Prostate gland (tissue), 2 donors: ENCODE results near the gene ALB. TPM values are rescaled to one million over a fixed set of nuclear protein-coding genes. Genes with fewer than 3 reads are reported as not detected.

Source experiments
- DNase-seq: peaks from one replicate; pipeline ENCODE4 v3.0.0-alpha.2; 2019; ENCODE audit warnings: low spot score
- H3K27ac ChIP-seq, 2 donors: fragments of 200-600 bp; sonication (generic); 2 replicates each; pipeline ENCODE4 v1.5.1; 2017 to 2019
- H3K27me3 ChIP-seq: fragments of 200-600 bp; sonication (generic); replicated peaks from 2 replicates; pipeline ENCODE4 v1.5.1; 2019; ENCODE audit not compliant: insufficient read depth
- H3K36me3 ChIP-seq, 2 donors: fragments of 200-600 bp; sonication (generic); 1 replicate in 1 of 2; 2 replicates in 1 of 2; pipeline versions ENCODE4 v1.5.1 to v1.8.1; 2017 to 2019
- H3K4me1 ChIP-seq: fragments of 200-600 bp; sonication (generic); replicated peaks from 2 replicates; pipeline ENCODE4 v1.5.1; 2019
- H3K4me3 ChIP-seq, 2 donors: fragments of 200-600 bp; sonication (generic); 2 replicates each; pipeline ENCODE4 v1.5.1; 2017 to 2019
- H3K9me3 ChIP-seq: fragments of 200-600 bp; sonication (generic); 2 replicates; pipeline ENCODE4 v1.5.1; 2017
- POLR2A ChIP-seq: fragments of 450-650 bp; IDR thresholded peaks from one replicate; pipeline ENCODE4 v1.6.1; 2016; ENCODE audit warnings: antibody characterized with exemption, mild to moderate bottlenecking
- POLR2AphosphoS5 ChIP-seq: sonication (generic); formaldehyde crosslinking; IDR thresholded peaks from one replicate; pipeline ENCODE4 v1.6.1; 2017; ENCODE audit warnings: antibody characterized with exemption
- WGBS: methylation state at CpG from one replicate; pipeline ENCODE4 v1.1.5; 2018; 5-methylcytosine and 5-hydroxymethylcytosine counted together
- intact Hi-C: fragments of 100-400 bp; cut with DNase I; formaldehyde crosslinking; loops from one replicate; pipeline ENCODE4 v1.14.2; 2022
- total RNA-seq, 2 donors: library from RNA; depleted of rRNA; stranded (reverse); fragments of >200 nt; gene quantifications; one replicate each; pipeline ENCODE4 v1.1.0, GENCODE V29; 2016
- TF ChIP-seq, protein P1 (sequence below), 4 experiments: fragments of 200-600 bp in 2 of 4; fragments of 450-650 bp in 2 of 4; sonication (generic) in 2 of 4; IDR thresholded peaks; 1 replicate in 3 of 4; 2 replicates in 1 of 4; pipeline ENCODE4 v1.5.1; 2016 to 2019; ENCODE audit warnings: antibody characterized with exemption in 4 of 4, mild to moderate bottlenecking in 2 of 4, moderate library complexity in 2 of 4

Gene ALB
- total RNA-seq, 2 donors from 2014 or later: 0.41 to 9.0 TPM

DNA sequence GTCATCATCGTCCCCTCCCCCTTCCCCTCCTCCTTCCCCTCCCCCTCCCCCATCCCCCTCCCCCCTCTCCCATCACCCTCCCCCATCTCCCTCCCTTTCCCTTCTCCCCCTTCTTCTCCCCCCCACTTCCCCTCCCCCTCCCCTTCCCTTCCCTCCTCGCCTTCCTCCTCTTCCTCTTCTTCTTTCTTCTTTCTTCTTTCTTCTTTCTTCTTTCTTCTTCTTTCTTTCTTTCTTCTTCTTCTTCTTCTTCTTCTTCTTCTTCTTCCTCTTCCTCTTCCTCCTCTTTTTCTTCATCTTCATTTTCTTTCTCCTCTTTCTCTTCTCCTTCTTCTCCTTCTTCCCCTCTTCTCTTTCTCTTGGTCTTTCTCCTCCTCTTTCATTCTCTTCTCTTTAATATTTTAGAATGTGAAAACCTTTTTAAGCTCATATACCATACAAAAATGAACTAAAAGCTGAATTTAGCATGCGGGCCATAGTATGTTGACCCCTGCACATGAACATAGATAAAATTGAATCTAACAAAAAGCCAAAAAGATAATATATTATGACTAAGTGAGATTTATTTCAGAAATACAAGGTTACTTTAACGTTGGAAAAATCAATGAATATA lies 56.9 kb downstream of the ALB start:
- no peak for DNase-seq
- H3K4me1 ChIP-seq: no peaks in the 10 kb centered on the region
- H3K36me3 ChIP-seq: no peaks in the 10 kb centered on the region
- no peaks in the 10 kb centered on the region for H3K9me3 ChIP-seq
- TF ChIP-seq, protein P1, sequence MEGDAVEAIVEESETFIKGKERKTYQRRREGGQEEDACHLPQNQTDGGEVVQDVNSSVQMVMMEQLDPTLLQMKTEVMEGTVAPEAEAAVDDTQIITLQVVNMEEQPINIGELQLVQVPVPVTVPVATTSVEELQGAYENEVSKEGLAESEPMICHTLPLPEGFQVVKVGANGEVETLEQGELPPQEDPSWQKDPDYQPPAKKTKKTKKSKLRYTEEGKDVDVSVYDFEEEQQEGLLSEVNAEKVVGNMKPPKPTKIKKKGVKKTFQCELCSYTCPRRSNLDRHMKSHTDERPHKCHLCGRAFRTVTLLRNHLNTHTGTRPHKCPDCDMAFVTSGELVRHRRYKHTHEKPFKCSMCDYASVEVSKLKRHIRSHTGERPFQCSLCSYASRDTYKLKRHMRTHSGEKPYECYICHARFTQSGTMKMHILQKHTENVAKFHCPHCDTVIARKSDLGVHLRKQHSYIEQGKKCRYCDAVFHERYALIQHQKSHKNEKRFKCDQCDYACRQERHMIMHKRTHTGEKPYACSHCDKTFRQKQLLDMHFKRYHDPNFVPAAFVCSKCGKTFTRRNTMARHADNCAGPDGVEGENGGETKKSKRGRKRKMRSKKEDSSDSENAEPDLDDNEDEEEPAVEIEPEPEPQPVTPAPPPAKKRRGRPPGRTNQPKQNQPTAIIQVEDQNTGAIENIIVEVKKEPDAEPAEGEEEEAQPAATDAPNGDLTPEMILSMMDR (IDR thresholded peaks at IDR 0.05): no peak
- no peak for TF ChIP-seq POLR2AphosphoS5
- TF ChIP-seq POLR2A: no peak
- 82% methylated on average over 4 of the region's 4 CpGs for WGBS
- H3K4me3 ChIP-seq: no peak overlapping the region
- intact Hi-C loops: no loop called here
- no peak overlapping the region for H3K27ac ChIP-seq
- no peaks in the 10 kb centered on the region for H3K27me3 ChIP-seq

DNA sequence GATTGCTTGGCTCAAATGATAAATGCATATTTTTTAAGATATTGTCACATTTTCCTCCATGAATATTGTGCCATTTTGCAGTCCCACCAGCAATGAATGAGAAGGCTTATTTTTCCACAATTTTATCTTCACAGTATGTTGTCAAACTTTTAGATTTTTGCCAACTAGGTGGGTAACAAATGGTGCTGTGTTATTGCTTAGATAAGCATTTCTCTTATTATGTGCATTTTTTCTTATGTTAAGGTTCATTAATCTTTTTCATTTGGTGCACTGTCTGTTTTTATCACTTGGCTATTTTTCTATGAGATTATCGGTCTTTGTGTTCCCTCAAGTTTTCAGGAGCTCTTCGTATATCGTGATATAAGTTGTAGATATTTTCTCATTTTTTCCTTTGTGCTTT lies 64.1 kb downstream of the ALB start:
- Histone ChIP-seq H3K4me1 (no peaks in the 10 kb centered on the region), H3K27ac (no peak overlapping the region), H3K27me3 (no peaks in the 10 kb centered on the region), H3K4me3 (no peak overlapping the region), H3K9me3 (no peaks in the 10 kb centered on the region), H3K36me3 (no peaks in the 10 kb centered on the region)
- no peak for DNase-seq
- TF ChIP-seq POLR2A: no peak
- intact Hi-C loops: no loop called here
- 94% methylated on average over 3 of the region's 3 CpGs for whole genome bisulfite sequencing

DNA sequence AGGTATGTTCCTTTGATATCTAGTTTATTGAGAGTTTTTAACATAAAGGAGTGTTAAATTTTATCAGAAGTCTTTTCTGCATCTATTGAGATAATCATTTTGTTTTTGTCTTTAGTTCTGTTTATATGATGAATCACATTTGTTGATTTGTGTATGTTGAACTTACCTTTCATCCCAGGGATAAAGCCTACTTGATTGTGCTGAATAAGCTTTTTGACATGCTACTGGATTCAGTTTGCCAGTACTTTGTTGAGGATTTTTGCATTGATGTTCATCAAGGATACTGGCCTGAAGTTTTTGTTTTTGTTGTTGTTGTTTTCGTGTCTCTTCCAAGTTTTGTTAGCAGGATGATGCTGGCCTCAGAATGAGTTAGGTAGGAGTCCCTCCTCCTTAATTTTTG lies 66.6 kb downstream of the ALB start:
- no peak for DNase-seq
- H3K9me3 ChIP-seq: no peaks in the 10 kb centered on the region
- no peaks in the 10 kb centered on the region for H3K27me3 ChIP-seq
- no peaks in the 10 kb centered on the region for H3K36me3 ChIP-seq
- H3K4me1 ChIP-seq: no peaks in the 10 kb centered on the region
- no peak overlapping the region for H3K27ac ChIP-seq
- WGBS: 83% methylated on average over 1 of the region's 1 CpG
- TF ChIP-seq POLR2A (no peak), POLR2AphosphoS5 (no peak)
- TF ChIP-seq, protein P1 (IDR thresholded peaks at IDR 0.05): no peak
- intact Hi-C loops: no loop called here
- H3K4me3 ChIP-seq: no peak overlapping the region

Other genes starting within 250 kb of the ALB start
- gene ANKRD17, start 145.5 kb upstream of the ALB start, total RNA-seq: 10 to 100 TPM; 63.3 to 65.0 TPM
- under 1 TPM in 1 of 2 donors, not detected in 1; 0.45 TPM for gene AFP, start 31.9 kb downstream of the ALB start, total RNA-seq
- gene AFM, start 77.5 kb downstream of the ALB start, total RNA-seq: not detected
- gene RASSF6, start 216.1 kb downstream of the ALB start, total RNA-seq: 10 to 100 TPM in 1 of 2 donors, 1 to 10 TPM in 1; 6.2 to 17.5 TPM